ENCODE data around the gene APBA2.

- peak; percentile 66 for TF ChIP-seq CTCF (IDR thresholded peaks at IDR 0.05; ENCODE audit: low read depth, low read length)
- TF ChIP-seq MYC (IDR thresholded peaks at IDR 0.05; ENCODE audit: low read depth, low read length), result no peak
Measured at GRCh38 chr15:29103824-29104565, 218.2 kb downstream of the APBA2 start.

All from NB4 (cell line).